IMR-90 (cell line): ENCODE data around the gene CDK5RAP2.

Experiments
- CEBPB ChIP-seq: IDR thresholded peaks from 2 replicates; pipeline ENCODE4 v1.6.1; 2012; ENCODE audit warnings: low read depth, low read length, improper control_type of control experiment
- FOS ChIP-seq: fragments of 150-350 bp; IDR thresholded peaks from 2 replicates; pipeline ENCODE4 v1.6.1; 2016; ENCODE audit warnings: low read depth, low read length
- MXI1 ChIP-seq: IDR thresholded peaks from 2 replicates; pipeline ENCODE4 v1.6.1; 2012; ENCODE audit warnings: low read depth, mild to moderate bottlenecking, low read length, moderate library complexity, borderline replicate concordance
- POLR2A ChIP-seq: IDR thresholded peaks from 2 replicates; pipeline ENCODE4 v1.6.1; 2012; ENCODE audit warnings: mild to moderate bottlenecking, low read depth, low read length
- RAD21 ChIP-seq: IDR thresholded peaks from 2 replicates; pipeline ENCODE4 v1.6.1; 2012; ENCODE audit warnings: low read length, improper control_type of control experiment
- RCOR1 ChIP-seq: IDR thresholded peaks from 2 replicates; pipeline ENCODE4 v1.6.1; 2012; ENCODE audit warnings: mild to moderate bottlenecking, low read length, improper control_type of control experiment; ENCODE audit not compliant: insufficient replicate concordance
- TF ChIP-seq, protein P1 (sequence below): conservative IDR thresholded peaks from 2 replicates; pipeline ENCODE4 v1.5.1; 2012; ENCODE audit warnings: mild to moderate bottlenecking, low read depth, low read length, improper control_type of control experiment
- TF ChIP-seq, protein P2 (sequence below): fragments of 150-350 bp; IDR thresholded peaks from 2 replicates; pipeline ENCODE4 v1.6.1; 2017; ENCODE audit warnings: mild to moderate bottlenecking, antibody characterized with exemption, low read length, low read depth

- TF ChIP-seq, protein P1, sequence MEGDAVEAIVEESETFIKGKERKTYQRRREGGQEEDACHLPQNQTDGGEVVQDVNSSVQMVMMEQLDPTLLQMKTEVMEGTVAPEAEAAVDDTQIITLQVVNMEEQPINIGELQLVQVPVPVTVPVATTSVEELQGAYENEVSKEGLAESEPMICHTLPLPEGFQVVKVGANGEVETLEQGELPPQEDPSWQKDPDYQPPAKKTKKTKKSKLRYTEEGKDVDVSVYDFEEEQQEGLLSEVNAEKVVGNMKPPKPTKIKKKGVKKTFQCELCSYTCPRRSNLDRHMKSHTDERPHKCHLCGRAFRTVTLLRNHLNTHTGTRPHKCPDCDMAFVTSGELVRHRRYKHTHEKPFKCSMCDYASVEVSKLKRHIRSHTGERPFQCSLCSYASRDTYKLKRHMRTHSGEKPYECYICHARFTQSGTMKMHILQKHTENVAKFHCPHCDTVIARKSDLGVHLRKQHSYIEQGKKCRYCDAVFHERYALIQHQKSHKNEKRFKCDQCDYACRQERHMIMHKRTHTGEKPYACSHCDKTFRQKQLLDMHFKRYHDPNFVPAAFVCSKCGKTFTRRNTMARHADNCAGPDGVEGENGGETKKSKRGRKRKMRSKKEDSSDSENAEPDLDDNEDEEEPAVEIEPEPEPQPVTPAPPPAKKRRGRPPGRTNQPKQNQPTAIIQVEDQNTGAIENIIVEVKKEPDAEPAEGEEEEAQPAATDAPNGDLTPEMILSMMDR: no peak
- TF ChIP-seq, protein P2, sequence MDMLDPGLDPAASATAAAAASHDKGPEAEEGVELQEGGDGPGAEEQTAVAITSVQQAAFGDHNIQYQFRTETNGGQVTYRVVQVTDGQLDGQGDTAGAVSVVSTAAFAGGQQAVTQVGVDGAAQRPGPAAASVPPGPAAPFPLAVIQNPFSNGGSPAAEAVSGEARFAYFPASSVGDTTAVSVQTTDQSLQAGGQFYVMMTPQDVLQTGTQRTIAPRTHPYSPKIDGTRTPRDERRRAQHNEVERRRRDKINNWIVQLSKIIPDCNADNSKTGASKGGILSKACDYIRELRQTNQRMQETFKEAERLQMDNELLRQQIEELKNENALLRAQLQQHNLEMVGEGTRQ: no peak
- TF ChIP-seq CEBPB (no peak), POLR2A (no peak), FOS (no peak), MXI1 (no peak), RCOR1 (no peak), RAD21 (no peak)
These were observed 136.5 kb downstream of the CDK5RAP2 start for GRCh38 chr9:120443489-120443888.
